ENCODE measurements around the gene PKIB.
"Not testable (repeated sequence)": the region's sequence is repeated elsewhere in the genome, so short reads cannot be mapped to it uniquely, and the experiment has no call there.

DNA sequence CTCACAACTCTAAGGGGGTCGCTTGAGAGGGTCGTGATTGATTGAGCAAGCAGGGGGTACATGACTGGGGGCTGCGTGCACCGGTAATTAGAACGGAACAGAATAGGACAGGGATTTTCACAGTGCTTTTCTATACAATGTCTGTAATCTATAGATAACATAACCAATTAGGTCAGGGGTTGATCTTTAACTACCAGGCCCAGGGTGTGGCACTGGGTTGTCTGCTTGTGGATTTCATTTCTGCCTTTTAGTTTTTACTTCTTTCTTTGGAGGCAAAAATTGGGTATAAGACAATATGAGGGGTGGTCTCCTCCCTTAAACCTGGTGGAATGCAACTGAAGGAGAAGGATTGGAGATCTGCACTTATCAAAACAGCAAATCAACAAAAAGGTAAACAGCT lies 138.7 kb downstream of the PKIB start:
- TF ChIP-seq, protein P1, sequence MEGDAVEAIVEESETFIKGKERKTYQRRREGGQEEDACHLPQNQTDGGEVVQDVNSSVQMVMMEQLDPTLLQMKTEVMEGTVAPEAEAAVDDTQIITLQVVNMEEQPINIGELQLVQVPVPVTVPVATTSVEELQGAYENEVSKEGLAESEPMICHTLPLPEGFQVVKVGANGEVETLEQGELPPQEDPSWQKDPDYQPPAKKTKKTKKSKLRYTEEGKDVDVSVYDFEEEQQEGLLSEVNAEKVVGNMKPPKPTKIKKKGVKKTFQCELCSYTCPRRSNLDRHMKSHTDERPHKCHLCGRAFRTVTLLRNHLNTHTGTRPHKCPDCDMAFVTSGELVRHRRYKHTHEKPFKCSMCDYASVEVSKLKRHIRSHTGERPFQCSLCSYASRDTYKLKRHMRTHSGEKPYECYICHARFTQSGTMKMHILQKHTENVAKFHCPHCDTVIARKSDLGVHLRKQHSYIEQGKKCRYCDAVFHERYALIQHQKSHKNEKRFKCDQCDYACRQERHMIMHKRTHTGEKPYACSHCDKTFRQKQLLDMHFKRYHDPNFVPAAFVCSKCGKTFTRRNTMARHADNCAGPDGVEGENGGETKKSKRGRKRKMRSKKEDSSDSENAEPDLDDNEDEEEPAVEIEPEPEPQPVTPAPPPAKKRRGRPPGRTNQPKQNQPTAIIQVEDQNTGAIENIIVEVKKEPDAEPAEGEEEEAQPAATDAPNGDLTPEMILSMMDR (IDR thresholded peaks at IDR 0.05; ENCODE audit: insufficient read depth, low read depth, low read length) = not testable (repeated sequence)
- TF ChIP-seq EZH2 (IDR thresholded peaks at IDR 0.05; ENCODE audit: insufficient read depth, low read length) = not testable (repeated sequence)

Data from astrocyte (in vitro differentiated cells and primary cell).